B cell (primary cell): Measurements from ENCODE around the gene ZNF575. TPM values are rescaled to one million over a fixed set of nuclear protein-coding genes. Genes with fewer than 3 reads are reported as not detected.

Experiments
- ATAC-seq: fragments of 200-7000 bp; cut with Tn5 transposase; one replicate; pipeline ENCODE4 v1.10.0; 2021; ENCODE audit warnings: low read depth, mild to moderate bottlenecking, moderate number of reproducible peaks, moderate library complexity
- CTCF ChIA-PET: fragments of 350-600 bp; sonication (Branson Sonifier 250); formaldehyde crosslinking; loops from one replicate; lab custom pipeline; 2021; ENCODE audit warnings: antibody characterized with exemption, inconsistent platforms; lab: Charles Lee
- POLR2A ChIA-PET: fragments of 350-600 bp; sonication (Branson Sonifier 250); formaldehyde crosslinking; loops from one replicate; lab custom pipeline; 2021; ENCODE audit warnings: antibody characterized with exemption; lab: Charles Lee
- DNase-seq: peaks from one replicate; pipeline ENCODE4 v3.0.0; 2013
- H2AFZ ChIP-seq: 2 replicates; pipeline ENCODE4 v1.6.1; 2012; ENCODE audit warnings: mild to moderate bottlenecking, low read depth, low read length; ENCODE audit not compliant: insufficient read depth, poor library complexity, severe bottlenecking
- H3K27ac ChIP-seq, 2 donors: 1 replicate in 1 of 2; 2 replicates in 1 of 2; pipeline ENCODE4 v1.5.1; 2012 to 2013; ENCODE audit warnings: low read length in 2 of 2, mild to moderate bottlenecking in 2 of 2, moderate library complexity in 1 of 2
- H3K27me3 ChIP-seq, 4 experiments: fragments of 200-600 bp in 1 of 4; sonication (generic) in 1 of 4; replicated peaks in 1 of 4; 1 replicate in 2 of 4; 2 replicates in 2 of 4; pipeline versions ENCODE4 v1.6.1 to v1.7.0; 2013 to 2016; ENCODE audit warnings: low read length in 3 of 4, mild to moderate bottlenecking in 2 of 4, mixed read lengths in 1 of 4, moderate library complexity in 1 of 4; ENCODE audit not compliant: insufficient read depth in 4 of 4, control insufficient read depth in 3 of 4; ENCODE audit errors: control extremely low read depth in 1 of 4
- H3K36me3 ChIP-seq, 2 experiments: replicated peaks in 1 of 2; 1 replicate in 1 of 2; 2 replicates in 1 of 2; pipeline versions ENCODE4 v1.6.1 to v1.7.1; 2013; ENCODE audit warnings: low read length in 1 of 2; ENCODE audit not compliant: insufficient read depth in 2 of 2, control insufficient read depth in 1 of 2; ENCODE audit errors: control extremely low read depth in 1 of 2, extremely low read depth in 1 of 2
- H3K4me1 ChIP-seq, 2 donors: fragments of 200-600 bp in 1 of 2; sonication (generic) in 1 of 2; 1 replicate in 1 of 2; 2 replicates in 1 of 2; pipeline versions ENCODE4 v1.5.1 to v1.6.1; 2013 to 2017; ENCODE audit warnings: low read length in 2 of 2; ENCODE audit not compliant: control insufficient read depth in 2 of 2, insufficient read depth in 2 of 2
- H3K4me2 ChIP-seq: replicated peaks from 2 replicates; pipeline ENCODE3; 2012; ENCODE audit warnings: mild to moderate bottlenecking, low read depth, low read length; ENCODE audit not compliant: poor library complexity, severe bottlenecking
- H3K4me3 ChIP-seq, 5 experiments: fragments of 200-600 bp in 1 of 5; sonication (generic) in 1 of 5; 1 replicate in 3 of 5; 2 replicates in 2 of 5; pipeline versions ENCODE4 v1.5.1 to v1.7.0; 2011 to 2016; ENCODE audit warnings: low read length in 4 of 5, mild to moderate bottlenecking in 4 of 5, low read depth in 2 of 5, control low read depth in 1 of 5, moderate library complexity in 1 of 5; ENCODE audit not compliant: insufficient read depth in 1 of 5; ENCODE audit errors: control extremely low read depth in 1 of 5, extremely low read depth in 1 of 5
- H3K79me2 ChIP-seq: fragments of 200-600 bp; sonication (generic); one replicate; pipeline ENCODE4 v1.6.0; 2016; ENCODE audit warnings: low read length; ENCODE audit not compliant: control insufficient read depth, insufficient read depth
- H3K9ac ChIP-seq: fragments of 200-600 bp; sonication (generic); 2 replicates; pipeline ENCODE4 v1.6.1; 2017; ENCODE audit warnings: mild to moderate bottlenecking, low read length, moderate library complexity
- H3K9me3 ChIP-seq, 3 donors: one replicate each; pipeline versions ENCODE4 v1.6.1 to v1.7.1; 2013; ENCODE audit warnings: low read length in 2 of 3; ENCODE audit not compliant: control insufficient read depth in 2 of 3, insufficient read depth in 1 of 3; ENCODE audit errors: control extremely low read depth in 1 of 3
- H4K20me1 ChIP-seq: 2 replicates; pipeline ENCODE4 v1.6.0; 2012; ENCODE audit warnings: mild to moderate bottlenecking, low read length; ENCODE audit not compliant: insufficient read depth, control insufficient read depth, poor library complexity, severe bottlenecking
- H3K27ac Mint-ChIP-seq: one replicate; pipeline ENCODE4 v1.8.0; 2021; ENCODE audit warnings: mixed read lengths
- H3K27me3 Mint-ChIP-seq: one replicate; pipeline ENCODE4 v1.8.0; 2021; ENCODE audit warnings: mixed read lengths
- H3K4me1 Mint-ChIP-seq: one replicate; pipeline ENCODE4 v1.8.0; 2021; ENCODE audit warnings: mixed read lengths
- H3K4me3 Mint-ChIP-seq: one replicate; pipeline ENCODE4 v1.8.0; 2021; ENCODE audit warnings: mixed read lengths
- H3K9me3 Mint-ChIP-seq: one replicate; pipeline ENCODE4 v1.8.0; 2022; ENCODE audit warnings: mixed read lengths; ENCODE audit not compliant: insufficient read depth
- CTCF ChIP-seq: fragments of 200-600 bp; IDR thresholded peaks from one replicate; pipeline ENCODE4 v1.8.0; 2022; ENCODE audit warnings: antibody characterized with exemption, mild to moderate bottlenecking
- EZH2 ChIP-seq: IDR thresholded peaks from 2 replicates; pipeline ENCODE4 v1.6.1; 2012; ENCODE audit warnings: borderline replicate concordance, low read depth, mild to moderate bottlenecking, moderate library complexity, low read length; ENCODE audit not compliant: insufficient read depth, poor library complexity, severe bottlenecking
- whole genome bisulfite sequencing: methylation state at CpG from one replicate; pipeline ENCODE4 v1.1.5; 2013; ENCODE audit warnings: missing lambda C conversion rate; ENCODE audit not compliant: insufficient coverage; 5-methylcytosine and 5-hydroxymethylcytosine counted together
- intact Hi-C: fragments of 100-400 bp; cut with micrococcal nuclease; formaldehyde crosslinking; loops from one replicate; pipeline ENCODE4 v1.10.0; 2022
- polyA plus RNA-seq: library from polyadenylated mRNA; depleted of rRNA; stranded (reverse); fragments of >200 nt; gene quantifications from 2 replicates; pipeline ENCODE4 v1.2.3, GENCODE V29; 2012
- total RNA-seq, 2 donors: library from RNA; stranded (reverse); fragments of 120-200 nt in 1 of 2; gene quantifications; 1 replicate in 1 of 2; 2 replicates in 1 of 2; pipeline versions ENCODE4 v1.2.3 to v1.2.4, GENCODE V29; 2013 to 2022

Gene ZNF575
- total and polyA plus RNA-seq, 2 donors (not counting 1 experiment from before 2014, with no cell fraction given): 2.3 to 4.0 TPM

GRCh38 chr19:43569657-43570056 is 36.7 kb downstream of the ZNF575 start:
- Histone ChIP-seq H3K4me1 (peaks cover 3 to 19% of the 10 kb centered on the region in 2 donors), H3K27ac (peak overlapping the region in 1 of 2 donors; percentile 41), H3K79me2 (peaks cover 33% of the 10 kb centered on the region), H3K9me3 (no peaks in the 10 kb centered on the region), H2AFZ (no peak overlapping the region), H4K20me1 (peaks cover 5% of the 10 kb centered on the region), H3K9ac (no peak overlapping the region), H3K36me3 (peaks cover 0 to 10% of the 10 kb centered on the region in 2 experiments), H3K4me3 (no peak overlapping the region), H3K27me3 (no peaks in the 10 kb centered on the region), H3K4me2 (no peak overlapping the region)
- ChIA-PET CTCF (interaction anchor here (0.6 to 1.6 kb wide), 6 partner anchors 11 to 1630 kb away, joined by 3 to 5 read pairs (median 4); partner anchors contain the start of gene ZNF575), POLR2A (no interaction called here)
- Mint-ChIP-seq H3K4me1 (peaks cover 35% of the 10 kb centered on the region), H3K27ac (peak overlapping the region; percentile 23), H3K4me3 (no peak overlapping the region), H3K27me3 (no peaks in the 10 kb centered on the region), H3K9me3 (no peaks in the 10 kb centered on the region)
- intact Hi-C loops: no loop called here
- WGBS: 100% methylated on average over 1 of the region's 5 CpGs
- ATAC-seq (no peak), DNase-seq (no peak)
- TF ChIP-seq CTCF: no peak
- TF ChIP-seq EZH2: no peak

GRCh38 chr19:43570174-43570791 is 37.3 kb downstream of the ZNF575 start:
- ATAC-seq (no peak), DNase-seq (no peak)
- 81% methylated on average over 5 of the region's 5 CpGs for WGBS
- no peak overlapping the region for H3K4me2 ChIP-seq
- Mint-ChIP-seq H3K4me3 (no peak overlapping the region), H3K27me3 (no peaks in the 10 kb centered on the region), H3K27ac (peak overlapping the region; percentile 23), H3K9me3 (no peaks in the 10 kb centered on the region), H3K4me1 (peaks cover 35% of the 10 kb centered on the region)
- peaks cover 0 to 10% of the 10 kb centered on the region in 2 experiments for H3K36me3 ChIP-seq
- peaks cover 40% of the 10 kb centered on the region for H3K79me2 ChIP-seq
- intact Hi-C loops: no loop called here
- peak overlapping the region in 1 of 2 donors; percentile 41 for H3K27ac ChIP-seq
- H3K9ac ChIP-seq: no peak overlapping the region
- peaks cover 6 to 18% of the 10 kb centered on the region in 2 donors for H3K4me1 ChIP-seq
- peaks cover 5% of the 10 kb centered on the region for H4K20me1 ChIP-seq
- H3K9me3 ChIP-seq: no peaks in the 10 kb centered on the region
- no peak overlapping the region for H2AFZ ChIP-seq
- ChIA-PET POLR2A (no interaction called here), CTCF (interaction anchor here (0.6 to 1.4 kb wide), 6 partner anchors 11 to 1629 kb away, joined by 3 to 4 read pairs (median 3); partner anchors contain the start of gene ZNF575)
- H3K4me3 ChIP-seq: no peak overlapping the region
- H3K27me3 ChIP-seq: no peaks in the 10 kb centered on the region
- TF ChIP-seq CTCF: no peak
- TF ChIP-seq EZH2: no peak
